GM19193 (cell line): ENCODE results near the gene RANBP17.

Source experiments
- POLR2A ChIP-seq: IDR thresholded peaks from 4 replicates; pipeline ENCODE4 v1.6.1; 2011; ENCODE audit not compliant: insufficient read depth, insufficient read length; ENCODE audit errors: extremely low read depth

Gene RANBP17

GRCh38 chr5:171226096-171226754 is 364.4 kb downstream of the RANBP17 start:
- no peak for TF ChIP-seq POLR2A

GRCh38 chr5:171226864-171227263 is 365.0 kb downstream of the RANBP17 start:
- no peak for TF ChIP-seq POLR2A

- TF ChIP-seq POLR2A, result no peak
Observed at GRCh38 chr5:171236651-171237050, 374.8 kb downstream of the RANBP17 start.

GRCh38 chr5:171242521-171242920 is 380.7 kb downstream of the RANBP17 start:
- TF ChIP-seq POLR2A, result no peak

GRCh38 chr5:171246231-171246630 is 384.4 kb downstream of the RANBP17 start:
- no peak for TF ChIP-seq POLR2A

GRCh38 chr5:171249460-171249859 is 387.6 kb downstream of the RANBP17 start:
- TF ChIP-seq POLR2A, result no peak

GRCh38 chr5:171250738-171251137 is 388.9 kb downstream of the RANBP17 start:
- TF ChIP-seq POLR2A, result no peak

- TF ChIP-seq POLR2A, result no peak
Observed at GRCh38 chr5:171251519-171251918, 389.7 kb downstream of the RANBP17 start.

- TF ChIP-seq POLR2A, result no peak
Observed at GRCh38 chr5:171252674-171253073, 390.9 kb downstream of the RANBP17 start.

- TF ChIP-seq POLR2A, result no peak
Observed at GRCh38 chr5:171258737-171259415, 397.1 kb downstream of the RANBP17 start.

- TF ChIP-seq POLR2A, result no peak
Observed at GRCh38 chr5:171261361-171261760, 399.5 kb downstream of the RANBP17 start.

- TF ChIP-seq POLR2A, result no peak
Observed at GRCh38 chr5:171261904-171262303, 400.1 kb downstream of the RANBP17 start.

GRCh38 chr5:171263181-171263580 is 401.4 kb downstream of the RANBP17 start:
- no peak for TF ChIP-seq POLR2A

GRCh38 chr5:171264843-171265242 is 403.0 kb downstream of the RANBP17 start:
- TF ChIP-seq POLR2A, result no peak

GRCh38 chr5:171268700-171269620 is 407.1 kb downstream of the RANBP17 start:
- TF ChIP-seq POLR2A, result no peak
